Tibial artery (tissue), 4 donors: Measurements from ENCODE around the gene CERS6.

Experiments used
- DNase-seq, 2 donors: peaks; one replicate each; pipeline ENCODE4 v3.0.0-alpha.2; 2019
- H3K27ac ChIP-seq, 2 donors: fragments of 200-600 bp; sonication (generic) in 1 of 2; 1 replicate in 1 of 2; 2 replicates in 1 of 2; pipeline ENCODE4 v1.5.1; 2018 to 2019; ENCODE audit warnings: mild to moderate bottlenecking in 1 of 2
- H3K27me3 ChIP-seq, 2 donors: fragments of 200-600 bp; sonication (generic) in 1 of 2; one replicate each; pipeline versions ENCODE4 v1.5.1 to v1.6.0; 2016 to 2019
- H3K36me3 ChIP-seq, 3 donors: fragments of 200-600 bp; sonication (generic) in 2 of 3; one replicate each; pipeline ENCODE4 v1.5.1; 2016 to 2019; ENCODE audit warnings: mild to moderate bottlenecking in 2 of 3
- H3K4me1 ChIP-seq, 4 donors: fragments of 200-600 bp; sonication (generic) in 2 of 4; 1 replicate in 3 of 4; 2 replicates in 1 of 4; pipeline ENCODE4 v1.5.1; 2016 to 2019
- H3K4me3 ChIP-seq, 2 donors: fragments of 200-600 bp; sonication (generic) in 1 of 2; 1 replicate in 1 of 2; 2 replicates in 1 of 2; pipeline ENCODE4 v1.5.1; 2018 to 2019; ENCODE audit warnings: mild to moderate bottlenecking in 2 of 2
- H3K9me3 ChIP-seq, 3 donors: fragments of 200-600 bp; sonication (generic) in 1 of 3; one replicate each; pipeline ENCODE4 v1.5.1; 2016 to 2019
- intact Hi-C: fragments of 100-400 bp; cut with DNase I; formaldehyde crosslinking; loops from one replicate; pipeline ENCODE4 v1.15.0; 2023; ENCODE audit warnings: low total_unique reads
- TF ChIP-seq, protein P1 (sequence below), 2 experiments: fragments of 200-600 bp in 1 of 2; fragments of 450-650 bp in 1 of 2; IDR thresholded peaks; one replicate each; pipeline ENCODE4 v1.5.1; 2017 to 2019; ENCODE audit warnings: antibody characterized with exemption in 2 of 2, mild to moderate bottlenecking in 1 of 2, moderate library complexity in 1 of 2

Gene CERS6

GRCh38 chr2:168804214-168804613, 348.1 kb downstream of the CERS6 start:
- intact Hi-C loops = no loop called here
- H3K9me3 ChIP-seq = no peaks in the 10 kb centered on the region
- no peaks in the 10 kb centered on the region for H3K27me3 ChIP-seq
- H3K27ac ChIP-seq = no peak overlapping the region
- TF ChIP-seq, protein P1, sequence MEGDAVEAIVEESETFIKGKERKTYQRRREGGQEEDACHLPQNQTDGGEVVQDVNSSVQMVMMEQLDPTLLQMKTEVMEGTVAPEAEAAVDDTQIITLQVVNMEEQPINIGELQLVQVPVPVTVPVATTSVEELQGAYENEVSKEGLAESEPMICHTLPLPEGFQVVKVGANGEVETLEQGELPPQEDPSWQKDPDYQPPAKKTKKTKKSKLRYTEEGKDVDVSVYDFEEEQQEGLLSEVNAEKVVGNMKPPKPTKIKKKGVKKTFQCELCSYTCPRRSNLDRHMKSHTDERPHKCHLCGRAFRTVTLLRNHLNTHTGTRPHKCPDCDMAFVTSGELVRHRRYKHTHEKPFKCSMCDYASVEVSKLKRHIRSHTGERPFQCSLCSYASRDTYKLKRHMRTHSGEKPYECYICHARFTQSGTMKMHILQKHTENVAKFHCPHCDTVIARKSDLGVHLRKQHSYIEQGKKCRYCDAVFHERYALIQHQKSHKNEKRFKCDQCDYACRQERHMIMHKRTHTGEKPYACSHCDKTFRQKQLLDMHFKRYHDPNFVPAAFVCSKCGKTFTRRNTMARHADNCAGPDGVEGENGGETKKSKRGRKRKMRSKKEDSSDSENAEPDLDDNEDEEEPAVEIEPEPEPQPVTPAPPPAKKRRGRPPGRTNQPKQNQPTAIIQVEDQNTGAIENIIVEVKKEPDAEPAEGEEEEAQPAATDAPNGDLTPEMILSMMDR (IDR thresholded peaks at IDR 0.05) = no peak
- H3K4me3 ChIP-seq = no peak overlapping the region
- no peaks in the 10 kb centered on the region for H3K4me1 ChIP-seq
- no peaks in the 10 kb centered on the region for H3K36me3 ChIP-seq
- no peak for DNase-seq

DNA sequence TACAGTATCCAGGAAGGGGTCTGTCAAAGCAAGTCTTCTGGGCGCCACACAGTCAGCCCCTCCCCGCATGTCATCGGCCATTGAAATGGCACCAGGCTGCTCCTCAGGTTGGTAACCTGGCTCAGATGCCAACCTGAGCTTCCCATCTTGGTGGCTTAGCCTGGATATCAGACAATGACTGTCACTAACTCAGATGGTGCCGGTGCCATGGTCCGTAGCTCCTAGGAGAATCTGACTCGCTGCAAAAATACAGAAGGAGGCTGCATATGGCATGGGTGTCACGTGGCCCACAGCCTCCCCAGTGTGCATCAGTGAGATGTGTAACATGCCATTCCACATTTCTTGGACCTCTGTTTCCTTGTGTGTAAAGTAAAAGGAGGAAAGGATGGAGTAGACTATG, 349.5 kb downstream of the CERS6 start:
- TF ChIP-seq, protein P1 (IDR thresholded peaks at IDR 0.05) = no peak
- H3K4me1 ChIP-seq = no peaks in the 10 kb centered on the region
- no peak for DNase-seq
- H3K9me3 ChIP-seq = no peaks in the 10 kb centered on the region
- H3K36me3 ChIP-seq = no peaks in the 10 kb centered on the region
- no peak overlapping the region for H3K4me3 ChIP-seq
- intact Hi-C loops = no loop called here
- H3K27ac ChIP-seq = no peak overlapping the region
- no peaks in the 10 kb centered on the region for H3K27me3 ChIP-seq

DNA sequence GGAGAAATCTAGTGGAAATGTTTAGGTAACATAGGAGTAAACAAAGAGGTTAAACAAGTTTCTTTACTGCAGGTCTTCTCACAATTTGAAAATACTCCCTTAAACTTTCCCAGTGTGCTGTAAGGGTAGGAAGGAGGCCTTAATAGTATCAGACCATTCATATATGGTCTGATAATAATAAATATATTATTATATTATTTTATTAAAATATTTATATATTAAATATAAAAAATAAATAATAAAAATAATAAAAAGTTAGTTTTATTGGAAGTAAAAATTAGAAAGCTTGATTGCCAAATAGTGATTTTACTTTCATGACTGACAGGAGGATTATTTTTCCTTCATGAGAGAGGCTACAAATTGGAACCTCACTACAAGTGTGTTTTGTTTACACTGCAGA, 353.5 kb downstream of the CERS6 start:
- H3K27me3 ChIP-seq = no peaks in the 10 kb centered on the region
- intact Hi-C loops = no loop called here
- no peaks in the 10 kb centered on the region for H3K36me3 ChIP-seq
- no peaks in the 10 kb centered on the region for H3K4me1 ChIP-seq
- DNase-seq = no peak
- TF ChIP-seq, protein P1 (IDR thresholded peaks at IDR 0.05) = no peak
- H3K27ac ChIP-seq = no peak overlapping the region
- H3K4me3 ChIP-seq = no peak overlapping the region
- no peaks in the 10 kb centered on the region for H3K9me3 ChIP-seq

GRCh38 chr2:168810235-168810634, 354.2 kb downstream of the CERS6 start:
- H3K27ac ChIP-seq = no peak overlapping the region
- TF ChIP-seq, protein P1 (IDR thresholded peaks at IDR 0.05) = no peak
- intact Hi-C loops = no loop called here
- no peaks in the 10 kb centered on the region for H3K4me1 ChIP-seq
- no peak for DNase-seq
- H3K36me3 ChIP-seq = no peaks in the 10 kb centered on the region
- no peak overlapping the region for H3K4me3 ChIP-seq
- H3K9me3 ChIP-seq = no peaks in the 10 kb centered on the region
- H3K27me3 ChIP-seq = no peaks in the 10 kb centered on the region

DNA sequence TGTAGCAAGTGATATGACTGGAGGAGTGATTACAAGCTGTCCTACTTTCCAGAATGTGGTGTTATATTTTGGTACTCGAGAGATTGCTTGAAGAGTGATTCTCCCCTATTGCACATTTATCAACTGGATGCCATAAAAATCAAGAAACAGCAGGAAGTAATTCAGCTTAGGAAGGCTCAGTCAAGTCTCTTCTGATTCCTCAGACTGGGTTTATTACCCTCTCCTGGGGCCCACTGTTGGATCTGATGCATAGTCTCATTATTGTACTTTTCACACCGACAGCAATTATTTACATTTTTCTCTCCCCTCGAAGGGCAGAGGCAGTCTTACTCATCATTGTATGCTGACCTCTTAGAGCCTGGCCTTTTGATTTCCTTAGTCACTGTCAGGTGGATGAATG, 355.6 kb downstream of the CERS6 start:
- TF ChIP-seq, protein P1 (IDR thresholded peaks at IDR 0.05) = no peak
- Histone ChIP-seq H3K27ac (no peak overlapping the region), H3K4me1 (no peaks in the 10 kb centered on the region), H3K27me3 (no peaks in the 10 kb centered on the region), H3K9me3 (no peaks in the 10 kb centered on the region), H3K36me3 (no peaks in the 10 kb centered on the region), H3K4me3 (no peak overlapping the region)
- intact Hi-C loops = no loop called here
- DNase-seq = no peak

- Histone ChIP-seq H3K27me3 (no peaks in the 10 kb centered on the region), H3K36me3 (no peaks in the 10 kb centered on the region), H3K4me1 (no peaks in the 10 kb centered on the region), H3K4me3 (no peak overlapping the region), H3K9me3 (no peaks in the 10 kb centered on the region), H3K27ac (no peak overlapping the region)
- TF ChIP-seq, protein P1 (IDR thresholded peaks at IDR 0.05) = no peak
- intact Hi-C loops = no loop called here
- DNase-seq = no peak
Measured at GRCh38 chr2:168814046-168814445, 358.0 kb downstream of the CERS6 start.
